ENCODE data around the gene LAMA3.

Gene LAMA3

DNA sequence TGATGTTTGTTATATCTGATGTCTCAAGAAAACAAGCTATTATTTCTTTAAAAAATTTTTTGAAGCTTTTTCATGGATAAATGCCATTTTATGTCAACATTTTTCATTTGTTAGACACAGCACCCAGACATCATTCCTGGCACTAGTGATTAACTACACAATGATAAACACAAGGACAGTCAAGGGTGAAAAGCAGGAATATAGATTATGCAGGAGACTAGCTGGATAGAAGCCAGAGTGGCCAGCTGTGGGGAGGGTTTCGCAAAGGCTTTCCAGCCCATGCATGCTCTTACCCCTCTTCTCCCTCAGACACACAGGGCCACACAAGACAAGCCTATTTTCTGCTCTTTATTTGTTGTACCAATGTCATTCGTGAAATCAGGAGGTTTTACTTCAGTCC lies 198.2 kb downstream of the LAMA3 start:
- H3K4me3 ChIP-seq (ENCODE audit: low read depth, low read length) = no peak overlapping the region
- TF ChIP-seq, protein P1, sequence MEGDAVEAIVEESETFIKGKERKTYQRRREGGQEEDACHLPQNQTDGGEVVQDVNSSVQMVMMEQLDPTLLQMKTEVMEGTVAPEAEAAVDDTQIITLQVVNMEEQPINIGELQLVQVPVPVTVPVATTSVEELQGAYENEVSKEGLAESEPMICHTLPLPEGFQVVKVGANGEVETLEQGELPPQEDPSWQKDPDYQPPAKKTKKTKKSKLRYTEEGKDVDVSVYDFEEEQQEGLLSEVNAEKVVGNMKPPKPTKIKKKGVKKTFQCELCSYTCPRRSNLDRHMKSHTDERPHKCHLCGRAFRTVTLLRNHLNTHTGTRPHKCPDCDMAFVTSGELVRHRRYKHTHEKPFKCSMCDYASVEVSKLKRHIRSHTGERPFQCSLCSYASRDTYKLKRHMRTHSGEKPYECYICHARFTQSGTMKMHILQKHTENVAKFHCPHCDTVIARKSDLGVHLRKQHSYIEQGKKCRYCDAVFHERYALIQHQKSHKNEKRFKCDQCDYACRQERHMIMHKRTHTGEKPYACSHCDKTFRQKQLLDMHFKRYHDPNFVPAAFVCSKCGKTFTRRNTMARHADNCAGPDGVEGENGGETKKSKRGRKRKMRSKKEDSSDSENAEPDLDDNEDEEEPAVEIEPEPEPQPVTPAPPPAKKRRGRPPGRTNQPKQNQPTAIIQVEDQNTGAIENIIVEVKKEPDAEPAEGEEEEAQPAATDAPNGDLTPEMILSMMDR (IDR thresholded peaks at IDR 0.05; ENCODE audit: low read depth, low read length, missing control alignments) = no peak
- DNase-seq (ENCODE audit: low read depth) = no peak

DNA sequence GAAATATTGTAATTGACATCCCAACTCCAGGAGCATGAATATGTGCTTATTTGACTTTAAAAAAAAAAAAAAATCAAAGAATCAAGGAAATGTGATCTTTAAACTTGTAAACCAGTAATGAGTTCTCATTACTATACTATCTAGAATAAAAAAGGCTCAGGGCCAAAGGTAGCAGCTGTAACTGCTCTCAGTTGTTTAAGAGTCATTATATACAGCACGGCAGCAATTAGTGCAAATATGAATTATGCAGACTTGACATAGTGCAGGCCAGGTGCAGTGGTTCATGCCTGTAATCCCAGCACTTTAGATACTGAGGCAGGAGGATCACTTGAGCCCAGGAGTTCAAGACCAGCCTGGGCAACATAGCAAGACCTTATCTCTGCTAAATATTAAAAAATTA lies 199.6 kb downstream of the LAMA3 start:
- no peak for DNase-seq (ENCODE audit: low read depth)
- TF ChIP-seq, protein P1 (IDR thresholded peaks at IDR 0.05; ENCODE audit: low read depth, low read length, missing control alignments) = no peak

DNA sequence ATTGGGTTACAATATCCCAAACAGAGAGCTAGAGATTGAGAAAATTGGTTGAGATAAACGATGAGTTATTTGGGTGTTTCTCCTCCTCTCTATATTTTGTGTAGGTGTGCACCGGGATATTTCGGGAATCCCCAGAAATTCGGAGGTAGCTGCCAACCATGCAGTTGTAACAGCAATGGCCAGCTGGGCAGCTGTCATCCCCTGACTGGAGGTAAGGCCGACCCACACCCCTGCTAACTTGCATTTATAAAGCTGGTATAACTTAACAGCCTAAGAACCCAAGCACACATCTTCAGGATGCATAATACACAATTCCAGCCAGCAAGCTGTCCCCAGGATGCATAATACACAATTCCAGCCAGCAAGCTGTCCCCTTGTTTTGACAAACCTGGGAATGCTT lies 200.7 kb downstream of the LAMA3 start:
- no peak overlapping the region for H3K4me3 ChIP-seq (ENCODE audit: low read depth, low read length)
- no peak for DNase-seq (ENCODE audit: low read depth)
- TF ChIP-seq, protein P1 (IDR thresholded peaks at IDR 0.05; ENCODE audit: low read depth, low read length, missing control alignments) = no peak

More for the DNA sequence above, 199.6 kb downstream of the LAMA3 start:
- no peak overlapping the region for H3K4me3 ChIP-seq (ENCODE audit: low read depth, low read length)

DNA sequence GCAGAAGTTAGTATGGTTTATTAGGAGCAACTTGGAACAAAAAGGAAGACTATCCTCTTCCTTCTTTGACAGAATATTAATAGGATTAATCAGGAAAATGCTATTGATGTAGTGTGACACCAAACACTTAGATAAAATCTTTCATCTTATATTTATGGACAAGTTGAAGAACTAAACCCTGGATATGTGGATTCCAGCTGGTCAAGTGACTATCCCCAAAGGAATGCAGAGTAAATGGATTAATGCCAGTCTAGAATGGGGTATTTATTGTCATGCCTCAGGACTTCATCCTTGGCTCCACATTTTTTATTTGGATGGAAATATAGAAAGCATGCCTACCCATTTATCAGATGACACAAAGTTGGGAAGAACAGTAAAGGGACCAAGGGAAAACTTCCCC lies 201.3 kb downstream of the LAMA3 start:
- TF ChIP-seq, protein P1 (IDR thresholded peaks at IDR 0.05; ENCODE audit: low read depth, low read length, missing control alignments) = no peak
- DNase-seq (ENCODE audit: low read depth) = no peak
- H3K4me3 ChIP-seq (ENCODE audit: low read depth, low read length) = no peak overlapping the region

DNA sequence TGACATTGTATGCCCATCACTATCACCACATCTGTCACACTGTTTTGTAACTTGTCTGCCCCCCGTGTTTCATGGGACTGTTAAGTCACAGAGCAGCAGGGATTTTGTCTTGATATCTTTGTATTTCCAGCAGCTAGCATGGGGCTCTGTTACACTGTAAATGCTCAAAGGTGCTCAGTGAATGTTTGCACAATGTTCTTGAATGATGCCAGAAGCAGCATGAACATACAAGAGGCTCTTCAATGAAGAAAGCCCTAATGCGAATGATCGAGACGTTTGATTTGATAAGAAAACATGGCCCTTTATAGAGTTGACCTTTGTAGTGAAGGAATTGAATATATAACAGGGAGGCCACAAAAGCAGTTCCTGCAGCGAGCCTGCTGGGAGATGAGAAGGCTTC lies 204.4 kb downstream of the LAMA3 start:
- no peak for DNase-seq (ENCODE audit: low read depth)
- no peak overlapping the region for H3K4me3 ChIP-seq (ENCODE audit: low read depth, low read length)
- TF ChIP-seq, protein P1 (IDR thresholded peaks at IDR 0.05; ENCODE audit: low read depth, low read length, missing control alignments) = no peak

GRCh38 chr18:23894661-23895175 lies 205.5 kb downstream of the LAMA3 start:
- no peak for DNase-seq (ENCODE audit: low read depth)
- TF ChIP-seq, protein P1 (IDR thresholded peaks at IDR 0.05; ENCODE audit: low read depth, low read length, missing control alignments) = no peak
- no peak overlapping the region for H3K4me3 ChIP-seq (ENCODE audit: low read depth, low read length)

DNA sequence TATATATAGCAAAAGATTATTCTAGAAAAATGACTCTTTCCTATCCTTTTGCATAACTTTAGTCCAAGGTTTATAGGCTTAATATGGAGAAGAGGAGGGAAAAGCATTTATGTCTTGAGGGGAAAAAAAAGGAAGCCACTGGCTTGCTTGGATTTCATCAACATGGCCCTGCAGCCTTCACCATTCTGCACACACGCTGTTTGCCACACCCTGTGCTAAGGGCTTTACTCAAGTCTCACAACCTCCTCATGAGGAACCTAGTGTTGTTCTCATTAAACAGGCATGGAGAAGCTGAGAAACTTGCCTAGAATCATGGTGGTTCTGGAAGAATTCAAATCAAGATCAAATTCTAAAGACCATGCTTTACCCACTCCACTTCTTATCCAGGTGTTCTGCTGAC lies 208.0 kb downstream of the LAMA3 start:
- no peak overlapping the region for H3K4me3 ChIP-seq (ENCODE audit: low read depth, low read length)
- DNase-seq (ENCODE audit: low read depth) = no peak
- TF ChIP-seq, protein P1 (IDR thresholded peaks at IDR 0.05; ENCODE audit: low read depth, low read length, missing control alignments) = no peak
